HepG2 (cell line): Measurements from ENCODE around the gene TSPAN13. TPM values are rescaled to one million over a fixed set of nuclear protein-coding genes. Genes with fewer than 3 reads are reported as not detected.

Source experiments
- ATAC-seq: fragments of 200-7000 bp; cut with Tn5 transposase; 3 replicates; pipeline ENCODE4 v1.9.1; 2020; ENCODE audit warnings: mild to moderate bottlenecking, moderate library complexity
- BruUV-seq: library from RNA; stranded (reverse); fragments of 400-500 nt; replicated peaks from 2 replicates; lab custom pipeline; 2021; lab: Mats Ljungman, UMichigan
- CTCF ChIA-PET: fragments of 300-600 bp; formaldehyde crosslinking; extraction: SDS; loops from one replicate; lab custom pipeline; 2021; ENCODE audit warnings: low total read pairs, inconsistent platforms, low intra/inter-chr PET ratio; lab: Yijun Ruan, JAX
- POLR2A ChIA-PET: fragments of 350-600 bp; sonication (Branson Sonifier 250); formaldehyde crosslinking; loops from one replicate; lab custom pipeline; 2020; ENCODE audit warnings: antibody characterized with exemption, inconsistent platforms; lab: Yijun Ruan, JAX
- DNase-seq: peaks from one replicate; pipeline ENCODE4 v3.0.0-alpha.2; 2015; ENCODE audit warnings: low spot score
- FAIRE-seq: peaks from 3 replicates; lab custom pipeline; 2011; peaks lifted over from hg19 to GRCh38; lab: Jason Lieb, UNC
- H2AFZ ChIP-seq: one replicate; pipeline ENCODE4 v1.6.1; 2011; ENCODE audit warnings: low read length, inconsistent platforms
- H3K27ac ChIP-seq: fragments of 300-600 bp; 3 replicates; pipeline ENCODE4 v1.8.0; 2011; ENCODE audit warnings: mixed run types, mild to moderate bottlenecking, mixed read lengths, low read length, inconsistent platforms; ENCODE audit not compliant: insufficient read depth; ENCODE audit errors: extremely low read length
- H3K27me3 ChIP-seq, 2 experiments: fragments of 200-600 bp in 1 of 2; 2 replicates in 1 of 2; 3 replicates in 1 of 2; pipeline versions ENCODE4 v1.6.0 to v1.8.0; 2011; ENCODE audit warnings: low read length in 2 of 2, mild to moderate bottlenecking in 2 of 2, moderate library complexity in 2 of 2, inconsistent platforms in 1 of 2; ENCODE audit not compliant: insufficient read depth in 2 of 2, control insufficient read depth in 1 of 2
- H3K36me3 ChIP-seq, 2 experiments: fragments of 200-600 bp in 1 of 2; replicated peaks in 1 of 2; 2 replicates in 1 of 2; 3 replicates in 1 of 2; pipeline versions ENCODE4 v1.5.1 to v1.8.0; 2011; ENCODE audit warnings: low read length in 2 of 2, inconsistent platforms in 1 of 2; ENCODE audit not compliant: insufficient read depth in 2 of 2, control insufficient read depth in 1 of 2
- H3K4me1 ChIP-seq: 2 replicates; pipeline ENCODE4 v1.5.1; 2012; ENCODE audit warnings: low read length, inconsistent platforms; ENCODE audit not compliant: insufficient read depth
- H3K4me2 ChIP-seq: 2 replicates; pipeline ENCODE4 v1.6.0; 2011; ENCODE audit warnings: low read depth, low read length, inconsistent platforms
- H3K4me3 ChIP-seq, 3 experiments: fragments of 200-600 bp in 1 of 3; sonication (generic), shearing (Covaris generic) in 1 of 3; replicated peaks in 1 of 3; 2 replicates each; pipeline ENCODE4 v1.5.1; 2011 to 2016; ENCODE audit warnings: low read length in 3 of 3, inconsistent platforms in 2 of 3, low read depth in 2 of 3, mild to moderate bottlenecking in 2 of 3, control low read depth in 1 of 3, mixed read lengths in 1 of 3; ENCODE audit not compliant: insufficient read depth in 1 of 3
- H3K79me2 ChIP-seq: one replicate; pipeline ENCODE4 v1.6.1; 2011; ENCODE audit warnings: low read length, inconsistent platforms; ENCODE audit not compliant: insufficient read depth
- H3K9ac ChIP-seq: 2 replicates; pipeline ENCODE4 v1.6.0; 2011; ENCODE audit warnings: mild to moderate bottlenecking, low read depth, low read length, inconsistent platforms; ENCODE audit not compliant: insufficient read depth
- H3K9me3 ChIP-seq: 2 replicates; pipeline ENCODE4 v1.5.1; 2012; ENCODE audit warnings: mild to moderate bottlenecking, low read length
- H4K20me1 ChIP-seq: 2 replicates; pipeline ENCODE4 v1.6.0; 2011; ENCODE audit warnings: inconsistent platforms, mild to moderate bottlenecking, low read length, moderate library complexity; ENCODE audit not compliant: insufficient read depth
- AHR ChIP-seq: IDR thresholded peaks from 2 replicates; pipeline ENCODE4 v1.6.1; 2018; ENCODE audit warnings: missing genetic modification reagents, missing compliant biosample characterization
- EED ChIP-seq: sonication (generic); formaldehyde crosslinking; IDR thresholded peaks from 2 replicates; pipeline ENCODE4 v1.5.0; 2020; ENCODE audit warnings: mild to moderate bottlenecking, missing genetic modification reagents
- FOXK2 ChIP-seq: fragments of 450-650 bp; IDR thresholded peaks from 2 replicates; pipeline ENCODE4 v1.6.1; 2016
- HOXA5 ChIP-seq: sonication (generic); formaldehyde crosslinking; IDR thresholded peaks from 2 replicates; pipeline ENCODE4 v1.4.0; 2020; ENCODE audit warnings: missing genetic modification reagents
- NFIB ChIP-seq: sonication (generic); formaldehyde crosslinking; IDR thresholded peaks from 2 replicates; pipeline ENCODE4 v1.9.0; 2021; ENCODE audit warnings: missing genetic modification reagents, mild to moderate bottlenecking, borderline replicate concordance
- RNF2 ChIP-seq: fragments of 450-650 bp; conservative IDR thresholded peaks from 2 replicates; pipeline ENCODE4 v1.6.1; 2016; ENCODE audit warnings: low read depth
- SMC3 ChIP-seq: IDR thresholded peaks from 2 replicates; pipeline ENCODE4 v1.6.1; 2011; ENCODE audit warnings: low read length, improper control_type of control experiment
- STAG1 ChIP-seq: sonication (generic); formaldehyde crosslinking; IDR thresholded peaks from 2 replicates; pipeline ENCODE4 v1.4.0; 2020; ENCODE audit warnings: missing genetic modification reagents
- ZNF143 ChIP-seq: sonication (generic); formaldehyde crosslinking; IDR thresholded peaks from 2 replicates; pipeline ENCODE4 v1.4.0; 2020; ENCODE audit warnings: missing genetic modification reagents
- ZNF205 ChIP-seq: IDR thresholded peaks from 2 replicates; pipeline ENCODE4 v1.6.1; 2018; ENCODE audit warnings: missing biosample characterization, missing genetic modification reagents
- ZNF468 ChIP-seq: sonication (generic); formaldehyde crosslinking; IDR thresholded peaks from 2 replicates; pipeline ENCODE4 v1.8.0; 2022; ENCODE audit warnings: mild to moderate bottlenecking, moderate library complexity, missing genetic modification reagents
- ZNF512 ChIP-seq: sonication (generic); formaldehyde crosslinking; IDR thresholded peaks from 2 replicates; pipeline ENCODE4 v1.4.0; 2020; ENCODE audit warnings: mild to moderate bottlenecking, missing genetic modification reagents
- ZNF720 ChIP-seq: sonication (generic); formaldehyde crosslinking; IDR thresholded peaks from 2 replicates; pipeline ENCODE4 v1.4.0; 2020; ENCODE audit warnings: missing genetic modification reagents
- WGBS: methylation state at CpG from one replicate; pipeline ENCODE4 v1.1.6; 2017; ENCODE audit warnings: low lambda C conversion rate; 5-methylcytosine and 5-hydroxymethylcytosine counted together
- in situ Hi-C: cut with HindIII; loops from 2 replicates; pipeline ENCODE4 v1.10.0; 2017; ENCODE audit warnings: low pct_unique_long_range_greater_than_20kb; ENCODE audit not compliant: extremely low pct_ligation_motif_present
- intact Hi-C: fragments of 100-400 bp; cut with micrococcal nuclease; formaldehyde crosslinking; loops from one replicate; pipeline ENCODE4 v1.10.0; 2022; ENCODE audit not compliant: unreplicated experiment
- polyA plus RNA-seq, 8 experiments: library from polyadenylated mRNA; depleted of rRNA in 3 of 8; stranded (reverse) in 7 of 8; unstranded in 1 of 8; fragments of >200 nt; fragmentation: Illumina TruSeq in 4 of 8; extraction: Trizol in 4 of 8; gene quantifications; 2 replicates each; pipeline versions ENCODE4 v1.2.1 to v1.2.3, GENCODE V29; 2011 to 2016; ENCODE audit warnings: low read depth in 4 of 8, missing spikeins in 1 of 8, mixed read lengths in 1 of 8; ENCODE audit not compliant: insufficient read depth in 1 of 8
- total RNA-seq, 5 experiments: library from RNA; depleted of rRNA; stranded (reverse); fragments of >200 nt; fragmentation: Illumina TruSeq; extraction: Trizol; gene quantifications; 2 replicates each; pipeline ENCODE4 v1.2.3, GENCODE V29; 2016; ENCODE audit warnings: low read depth in 1 of 5
- TF ChIP-seq, protein P1 (sequence below): IDR thresholded peaks from 2 replicates; pipeline ENCODE4 v1.6.1; 2012; ENCODE audit warnings: low read depth, low read length, improper control_type of control experiment
- TF ChIP-seq, protein P2 (sequence below): sonication (generic); formaldehyde crosslinking; IDR thresholded peaks from 2 replicates; pipeline ENCODE4 v1.5.0; 2020; ENCODE audit warnings: mild to moderate bottlenecking, missing genetic modification reagents, moderate library complexity

TSPAN13 gene
- total and polyA plus RNA-seq, 2 of the 13 experiments (the other 11 are each of a cell fraction or from before 2014, with no cell fraction given), result 5.8 to 6.2 TPM

DNA sequence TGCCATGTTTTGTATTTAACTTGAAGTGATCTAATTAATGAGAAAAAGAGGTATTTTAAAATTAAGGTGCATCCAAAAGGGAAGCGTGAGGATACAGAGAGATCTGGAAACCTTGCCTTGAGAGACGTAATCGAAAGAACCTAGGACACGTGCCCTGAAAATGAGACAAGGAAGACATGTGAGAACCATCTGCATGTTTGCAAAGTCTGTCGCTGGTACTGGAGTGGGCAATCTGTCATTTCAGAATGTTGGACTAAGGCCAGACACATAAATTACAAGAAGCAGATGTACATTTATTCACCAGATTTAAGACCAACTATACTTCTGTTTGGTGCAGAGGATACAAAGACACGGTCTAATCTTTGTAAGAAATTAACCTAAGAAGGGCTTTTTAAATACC lies 42.1 kb downstream of the TSPAN13 start:
- ChIA-PET CTCF (no interaction called here), POLR2A (no interaction called here)
- Histone ChIP-seq H3K9ac (no peak overlapping the region), H3K27me3 (no peaks in the 10 kb centered on the region), H3K4me1 (no peaks in the 10 kb centered on the region), H3K4me2 (no peak overlapping the region), H3K79me2 (no peaks in the 10 kb centered on the region), H3K27ac (no peak overlapping the region), H3K4me3 (no peak overlapping the region), H2AFZ (no peak overlapping the region), H4K20me1 (no peaks in the 10 kb centered on the region), H3K36me3 (no peaks in the 10 kb centered on the region), H3K9me3 (no peaks in the 10 kb centered on the region)
- BruUV-seq, result no TSS peak
- DNase-seq, result no peak
- in situ Hi-C loops (no loop called here), intact Hi-C loops (no loop called here)
- TF ChIP-seq FOXK2, result no peak
- no peak for TF ChIP-seq EED (CRISPR knock-in tag)
- no peak for TF ChIP-seq RNF2
- TF ChIP-seq HOXA5 (CRISPR knock-in tag), result no peak
- no peak for ATAC-seq
- WGBS, result 55% methylated on average over 6 of the region's 6 CpGs
- no peak for FAIRE-seq

GRCh38 chr7:16801111-16801542 lies 47.6 kb downstream of the TSPAN13 start:
- BruUV-seq, result no TSS peak
- H3K36me3 ChIP-seq, result no peaks in the 10 kb centered on the region
- H3K4me3 ChIP-seq, result no peak overlapping the region
- H3K27me3 ChIP-seq, result no peaks in the 10 kb centered on the region
- FAIRE-seq (peak; percentile 44), DNase-seq (peak; percentile 27), ATAC-seq (peak; percentile 59)
- H3K9me3 ChIP-seq, result no peaks in the 10 kb centered on the region
- no peaks in the 10 kb centered on the region for H4K20me1 ChIP-seq
- in situ Hi-C loops, result loop anchor here (5.0 kb wide), 1 partner anchor 116 kb away; no protein-coding TSS in a partner anchor
- H3K4me1 ChIP-seq, result peaks cover 23% of the 10 kb centered on the region
- TF ChIP-seq ZNF468 (CRISPR knock-in tag) (no peak), AHR (CRISPR knock-in tag) (no peak), ZNF205 (CRISPR knock-in tag) (no peak), ZNF512 (CRISPR knock-in tag) (no peak), NFIB (CRISPR knock-in tag) (no peak), ZNF720 (CRISPR knock-in tag) (no peak), STAG1 (peak; percentile 51), ZNF143 (no peak), SMC3 (0 out of 2 replicates have a peak, but pooled peaks have one; percentile 2)
- TF ChIP-seq, protein P1, sequence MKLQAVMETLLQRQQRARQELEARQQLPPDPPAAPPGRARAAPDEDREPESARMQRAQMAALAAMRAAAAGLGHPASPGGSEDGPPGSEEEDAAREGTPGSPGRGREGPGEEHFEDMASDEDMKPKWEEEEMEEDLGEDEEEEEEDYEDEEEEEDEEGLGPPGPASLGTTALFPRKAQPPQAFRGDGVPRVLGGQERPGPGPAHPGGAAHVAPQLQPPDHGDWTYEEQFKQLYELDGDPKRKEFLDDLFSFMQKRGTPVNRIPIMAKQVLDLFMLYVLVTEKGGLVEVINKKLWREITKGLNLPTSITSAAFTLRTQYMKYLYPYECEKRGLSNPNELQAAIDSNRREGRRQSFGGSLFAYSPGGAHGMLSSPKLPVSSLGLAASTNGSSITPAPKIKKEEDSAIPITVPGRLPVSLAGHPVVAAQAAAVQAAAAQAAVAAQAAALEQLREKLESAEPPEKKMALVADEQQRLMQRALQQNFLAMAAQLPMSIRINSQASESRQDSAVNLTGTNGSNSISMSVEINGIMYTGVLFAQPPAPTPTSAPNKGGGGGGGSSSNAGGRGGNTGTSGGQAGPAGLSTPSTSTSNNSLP, result peak; percentile 38; the same call in 1 of the 2 replicates
- TF ChIP-seq, protein P2, sequence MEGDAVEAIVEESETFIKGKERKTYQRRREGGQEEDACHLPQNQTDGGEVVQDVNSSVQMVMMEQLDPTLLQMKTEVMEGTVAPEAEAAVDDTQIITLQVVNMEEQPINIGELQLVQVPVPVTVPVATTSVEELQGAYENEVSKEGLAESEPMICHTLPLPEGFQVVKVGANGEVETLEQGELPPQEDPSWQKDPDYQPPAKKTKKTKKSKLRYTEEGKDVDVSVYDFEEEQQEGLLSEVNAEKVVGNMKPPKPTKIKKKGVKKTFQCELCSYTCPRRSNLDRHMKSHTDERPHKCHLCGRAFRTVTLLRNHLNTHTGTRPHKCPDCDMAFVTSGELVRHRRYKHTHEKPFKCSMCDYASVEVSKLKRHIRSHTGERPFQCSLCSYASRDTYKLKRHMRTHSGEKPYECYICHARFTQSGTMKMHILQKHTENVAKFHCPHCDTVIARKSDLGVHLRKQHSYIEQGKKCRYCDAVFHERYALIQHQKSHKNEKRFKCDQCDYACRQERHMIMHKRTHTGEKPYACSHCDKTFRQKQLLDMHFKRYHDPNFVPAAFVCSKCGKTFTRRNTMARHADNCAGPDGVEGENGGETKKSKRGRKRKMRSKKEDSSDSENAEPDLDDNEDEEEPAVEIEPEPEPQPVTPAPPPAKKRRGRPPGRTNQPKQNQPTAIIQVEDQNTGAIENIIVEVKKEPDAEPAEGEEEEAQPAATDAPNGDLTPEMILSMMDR (CRISPR knock-in tag), result peak; percentile 43
- no peak overlapping the region for H2AFZ ChIP-seq
- no peaks in the 10 kb centered on the region for H3K79me2 ChIP-seq
- H3K9ac ChIP-seq, result no peak overlapping the region
- CTCF ChIA-PET, result interaction anchor here (3.0 kb wide), 1 partner anchor 117 kb away, joined by 15 read pairs; no protein-coding TSS in a partner anchor
- intact Hi-C loops, result loop anchor here (2.0 kb wide), 1 partner anchor 118 kb away; no protein-coding TSS in a partner anchor
- POLR2A ChIA-PET, result no interaction called here
- no peak overlapping the region for H3K4me2 ChIP-seq
- H3K27ac ChIP-seq, result no peak overlapping the region
